RCC 7860 (cell line): ENCODE data around the gene PTPN23.
"Not testable (repeated sequence)": the region's sequence is repeated elsewhere in the genome, so short reads cannot be mapped to it uniquely, and the experiment has no call there.

Source experiments
- DNase-seq: peaks from one replicate; pipeline ENCODE4 v3.0.0-alpha.2; 2015; ENCODE audit warnings: low spot score
- FAIRE-seq: peaks from 2 replicates; lab custom pipeline; 2012; peaks lifted over from hg19 to GRCh38; lab: Jason Lieb, UNC

The PTPN23 gene, protein sequence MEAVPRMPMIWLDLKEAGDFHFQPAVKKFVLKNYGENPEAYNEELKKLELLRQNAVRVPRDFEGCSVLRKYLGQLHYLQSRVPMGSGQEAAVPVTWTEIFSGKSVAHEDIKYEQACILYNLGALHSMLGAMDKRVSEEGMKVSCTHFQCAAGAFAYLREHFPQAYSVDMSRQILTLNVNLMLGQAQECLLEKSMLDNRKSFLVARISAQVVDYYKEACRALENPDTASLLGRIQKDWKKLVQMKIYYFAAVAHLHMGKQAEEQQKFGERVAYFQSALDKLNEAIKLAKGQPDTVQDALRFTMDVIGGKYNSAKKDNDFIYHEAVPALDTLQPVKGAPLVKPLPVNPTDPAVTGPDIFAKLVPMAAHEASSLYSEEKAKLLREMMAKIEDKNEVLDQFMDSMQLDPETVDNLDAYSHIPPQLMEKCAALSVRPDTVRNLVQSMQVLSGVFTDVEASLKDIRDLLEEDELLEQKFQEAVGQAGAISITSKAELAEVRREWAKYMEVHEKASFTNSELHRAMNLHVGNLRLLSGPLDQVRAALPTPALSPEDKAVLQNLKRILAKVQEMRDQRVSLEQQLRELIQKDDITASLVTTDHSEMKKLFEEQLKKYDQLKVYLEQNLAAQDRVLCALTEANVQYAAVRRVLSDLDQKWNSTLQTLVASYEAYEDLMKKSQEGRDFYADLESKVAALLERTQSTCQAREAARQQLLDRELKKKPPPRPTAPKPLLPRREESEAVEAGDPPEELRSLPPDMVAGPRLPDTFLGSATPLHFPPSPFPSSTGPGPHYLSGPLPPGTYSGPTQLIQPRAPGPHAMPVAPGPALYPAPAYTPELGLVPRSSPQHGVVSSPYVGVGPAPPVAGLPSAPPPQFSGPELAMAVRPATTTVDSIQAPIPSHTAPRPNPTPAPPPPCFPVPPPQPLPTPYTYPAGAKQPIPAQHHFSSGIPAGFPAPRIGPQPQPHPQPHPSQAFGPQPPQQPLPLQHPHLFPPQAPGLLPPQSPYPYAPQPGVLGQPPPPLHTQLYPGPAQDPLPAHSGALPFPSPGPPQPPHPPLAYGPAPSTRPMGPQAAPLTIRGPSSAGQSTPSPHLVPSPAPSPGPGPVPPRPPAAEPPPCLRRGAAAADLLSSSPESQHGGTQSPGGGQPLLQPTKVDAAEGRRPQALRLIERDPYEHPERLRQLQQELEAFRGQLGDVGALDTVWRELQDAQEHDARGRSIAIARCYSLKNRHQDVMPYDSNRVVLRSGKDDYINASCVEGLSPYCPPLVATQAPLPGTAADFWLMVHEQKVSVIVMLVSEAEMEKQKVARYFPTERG (N-terminal part only)

DNA sequence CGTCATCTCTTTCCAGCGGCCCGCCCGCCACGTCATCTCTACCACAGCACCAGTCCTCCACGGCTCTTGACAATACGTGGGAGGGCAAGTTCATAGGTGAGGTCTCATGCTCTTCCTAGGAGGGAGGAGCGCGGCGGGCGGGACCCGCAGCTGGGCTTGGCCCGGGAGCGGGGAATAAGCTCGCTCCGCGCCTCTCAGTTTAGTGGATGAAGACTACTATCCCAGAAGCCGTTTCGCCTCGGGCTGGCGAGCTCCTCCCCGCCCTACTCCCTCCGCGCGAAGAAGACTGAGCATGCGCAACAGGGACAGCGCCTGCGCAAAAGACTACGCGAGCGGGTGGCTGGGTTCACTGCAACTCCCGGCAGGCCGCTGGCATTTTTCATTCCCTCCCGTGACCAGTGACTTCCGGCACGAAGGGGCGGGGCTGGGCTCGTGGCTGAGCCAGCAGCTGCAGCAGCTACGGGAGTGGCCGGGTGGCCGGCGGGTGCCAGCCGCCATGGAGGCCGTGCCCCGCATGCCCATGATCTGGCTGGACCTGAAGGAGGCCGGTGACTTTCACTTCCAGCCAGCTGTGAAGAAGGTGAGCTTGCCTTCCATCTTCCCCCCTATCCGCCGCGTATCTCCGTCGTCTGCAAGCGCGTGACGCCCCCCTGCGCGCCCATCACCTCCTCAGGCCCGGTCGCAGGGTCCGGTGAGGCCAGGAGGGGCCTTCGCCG is at the start of gene PTPN23:
Gene PTPN23, plus strand, starts transcription at position 421 of the 716 bp plus-strand sequence. Its CDS starts 76 bp downstream, at position 497.
- FAIRE-seq: peak; percentile 78
- peak; percentile 95 for DNase-seq

DNA sequence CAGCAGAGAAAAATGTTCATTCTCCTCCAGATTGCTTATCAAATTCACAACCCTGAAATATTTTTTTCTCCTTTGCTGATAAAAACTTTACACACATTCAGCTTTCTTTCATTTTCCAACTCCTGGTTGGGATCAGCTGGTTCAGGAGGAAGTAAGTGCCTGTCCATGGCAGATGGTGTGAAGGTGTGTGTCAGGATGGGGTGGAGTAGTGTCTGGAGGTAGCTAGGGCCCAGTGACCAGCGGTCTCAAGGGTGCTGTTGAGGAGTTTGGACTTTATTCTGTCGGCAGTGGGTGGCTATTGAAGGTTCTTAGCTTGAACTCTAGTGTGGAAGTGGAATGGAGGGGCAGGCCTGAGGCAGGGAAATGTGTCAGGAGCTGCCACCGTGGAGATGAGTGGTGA is 46.9 kb upstream of the PTPN23 start:
- FAIRE-seq: no peak
- no peak for DNase-seq

DNA sequence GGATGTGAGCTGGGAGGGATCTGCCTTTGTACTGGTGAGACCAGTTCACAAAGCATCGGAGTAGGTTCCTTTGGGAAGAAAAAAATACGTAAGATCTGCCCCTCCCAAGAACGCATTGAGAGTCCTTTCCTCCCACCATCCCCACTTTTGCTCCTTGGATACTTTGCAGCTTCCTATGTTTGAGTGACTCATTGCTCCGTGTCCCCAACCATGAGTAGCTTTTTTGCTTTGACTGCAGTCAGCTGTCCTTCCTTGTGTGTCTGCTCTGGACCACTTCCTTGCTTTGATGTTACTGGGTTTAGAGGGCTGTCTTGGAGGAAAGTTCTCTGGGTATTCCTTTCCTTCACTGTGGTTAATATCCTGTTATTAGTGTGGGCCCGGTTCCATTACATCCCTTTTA is 43.2 kb upstream of the PTPN23 start:
- DNase-seq (no peak), FAIRE-seq (no peak)

- DNase-seq: no peak
- no peak for FAIRE-seq
These were observed 40.9 kb upstream of the PTPN23 start for GRCh38 chr3:47339951-47340350.

DNA sequence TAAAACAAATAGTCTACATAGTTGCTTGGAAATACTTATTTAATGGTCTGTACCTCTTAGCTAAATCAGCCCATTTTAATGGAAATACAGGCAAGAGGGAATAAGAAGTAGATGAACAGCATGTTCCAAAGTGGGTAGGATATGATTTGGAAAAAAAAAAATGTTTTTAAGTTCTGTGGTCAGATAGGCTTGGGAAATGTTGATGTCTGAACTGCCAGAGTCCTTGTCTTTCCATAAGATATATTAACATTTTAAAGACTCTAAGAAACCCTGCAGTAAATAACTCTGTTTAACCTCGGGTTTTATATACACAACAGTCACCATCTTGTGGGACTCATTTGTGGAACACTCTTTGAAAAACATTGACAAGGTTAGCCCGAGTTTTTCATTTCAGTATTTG is 40.0 kb upstream of the PTPN23 start:
- FAIRE-seq (no peak), DNase-seq (no peak)

GRCh38 chr3:47342151-47342550 is 38.7 kb upstream of the PTPN23 start:
- FAIRE-seq (no peak), DNase-seq (no peak)

DNA sequence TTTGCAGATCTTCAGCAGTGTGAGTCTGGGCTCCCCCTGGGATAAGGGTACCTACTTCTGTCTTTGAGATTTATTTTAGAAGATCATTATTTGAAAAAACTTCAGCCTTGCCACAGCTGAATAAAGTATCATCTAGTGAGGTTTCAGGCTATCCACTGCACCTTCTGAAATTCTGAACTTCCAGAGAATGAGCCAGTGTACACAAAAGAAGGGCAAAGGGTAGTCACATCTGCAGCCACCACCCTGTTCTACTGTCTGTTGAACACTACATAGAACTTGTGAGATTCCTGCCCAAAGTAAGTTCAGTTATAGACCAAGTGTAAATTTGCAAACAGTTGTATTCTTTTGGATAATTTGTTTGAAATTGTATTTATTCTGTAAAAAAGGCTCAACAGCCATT is 38.0 kb upstream of the PTPN23 start:
- FAIRE-seq (no peak), DNase-seq (no peak)

GRCh38 chr3:47343471-47343971 is 37.3 kb upstream of the PTPN23 start:
- FAIRE-seq (no peak), DNase-seq (no peak)

- DNase-seq (no peak), FAIRE-seq (no peak)
These were observed 35.9 kb upstream of the PTPN23 start for GRCh38 chr3:47344971-47345370.

DNA sequence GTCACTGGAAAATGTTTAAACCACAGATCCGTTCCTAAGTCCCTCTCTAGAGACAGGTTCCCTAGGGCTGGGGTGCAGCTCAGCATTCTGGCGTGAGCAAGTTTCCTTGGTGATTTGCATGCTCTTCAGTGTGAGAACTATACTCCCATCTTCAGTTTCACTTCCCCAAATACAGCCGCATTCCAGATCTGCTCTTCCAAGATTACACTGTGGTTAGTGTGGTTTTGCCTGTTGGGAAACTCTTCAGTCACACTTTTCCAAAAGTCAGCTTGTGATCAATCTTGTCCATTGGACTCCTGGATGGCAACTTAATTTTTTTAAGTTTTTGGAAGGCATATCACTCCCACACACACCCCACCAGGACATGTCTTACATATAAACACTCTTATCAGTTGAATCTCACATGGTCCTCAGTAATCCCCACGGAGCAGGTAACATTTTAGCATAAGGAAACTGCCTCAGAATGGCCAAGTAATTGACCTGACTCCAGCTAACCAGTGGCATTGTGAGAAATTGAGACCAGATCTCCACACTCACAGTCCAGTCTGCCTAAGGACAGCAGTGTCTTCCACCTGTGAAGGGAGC is 33.5 kb upstream of the PTPN23 start:
- FAIRE-seq (no peak), DNase-seq (no peak)

DNA sequence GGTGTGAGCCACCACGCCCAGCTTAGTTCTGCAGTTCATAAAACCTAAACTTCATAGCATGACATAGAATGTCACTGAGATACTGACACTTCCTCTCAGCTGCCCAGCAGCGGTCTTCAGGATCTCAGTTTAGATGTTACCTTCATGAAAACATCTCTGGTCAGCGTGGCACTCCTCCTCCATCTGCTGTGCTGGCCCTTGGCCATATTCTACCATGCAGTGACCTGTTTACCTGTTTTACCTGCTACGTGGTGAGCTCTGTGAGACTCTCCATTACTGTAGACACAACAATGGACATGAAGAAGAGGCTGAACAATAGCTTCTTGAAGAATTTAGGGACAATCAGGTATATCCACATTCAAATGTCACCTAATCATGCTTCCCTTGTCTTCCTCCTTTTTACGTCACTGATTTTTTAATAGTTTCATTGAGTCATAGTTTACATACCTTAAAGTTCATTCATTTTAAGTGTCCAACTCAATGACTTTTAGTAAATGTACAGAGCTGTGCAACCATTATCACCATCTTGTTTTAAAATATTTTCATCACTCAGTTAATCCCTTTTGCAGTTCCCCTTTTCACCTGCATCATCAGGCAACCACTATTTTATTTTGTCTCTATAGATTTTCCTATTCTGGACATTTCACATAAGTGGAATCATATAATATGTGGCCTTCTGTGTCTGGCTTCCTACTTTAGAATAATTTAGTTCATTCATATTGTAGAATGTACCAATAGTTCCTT is 32.2 kb upstream of the PTPN23 start:
- FAIRE-seq (no peak), DNase-seq (no peak)

DNA sequence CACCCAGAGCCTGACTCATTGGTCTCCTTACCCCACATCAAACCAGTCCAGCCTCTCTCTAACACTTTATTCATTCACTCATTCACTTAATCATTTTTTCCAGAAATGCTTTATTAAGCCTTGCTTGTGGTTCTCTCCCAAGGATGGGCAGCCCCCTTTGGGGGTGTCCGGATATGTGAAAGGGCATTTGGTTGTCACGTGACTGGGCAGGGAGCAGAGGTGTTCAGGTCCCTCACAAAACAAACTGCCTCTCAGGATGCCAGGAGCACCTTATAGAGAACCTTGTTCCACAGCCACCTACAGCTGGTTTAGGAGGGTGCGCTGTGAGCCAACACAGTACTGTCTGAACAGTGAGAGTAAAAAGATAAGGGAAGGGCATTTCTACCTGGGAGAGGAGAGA is 25.8 kb upstream of the PTPN23 start:
- FAIRE-seq: no peak
- no peak for DNase-seq

DNA sequence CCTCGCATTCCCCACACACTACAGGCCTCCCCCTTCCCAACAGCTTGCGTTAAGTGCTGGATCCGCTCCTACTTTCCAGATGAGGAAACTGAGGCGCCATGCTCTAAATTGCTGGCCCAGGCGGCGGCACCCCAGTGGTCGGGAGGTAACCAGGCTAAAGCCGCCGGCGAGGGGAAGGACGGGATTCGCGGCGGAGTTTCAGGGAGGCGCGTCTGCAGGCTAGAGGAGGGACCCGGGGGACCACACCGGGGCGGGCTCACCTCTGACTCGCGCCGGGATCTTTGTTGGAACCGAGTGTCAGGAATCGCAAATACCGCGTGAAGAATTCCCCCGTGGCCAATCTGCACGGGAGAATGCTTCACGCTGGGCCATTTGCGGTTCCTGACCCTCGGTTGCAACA is 24.6 kb upstream of the PTPN23 start:
- FAIRE-seq (no peak), DNase-seq (no peak)

DNA sequence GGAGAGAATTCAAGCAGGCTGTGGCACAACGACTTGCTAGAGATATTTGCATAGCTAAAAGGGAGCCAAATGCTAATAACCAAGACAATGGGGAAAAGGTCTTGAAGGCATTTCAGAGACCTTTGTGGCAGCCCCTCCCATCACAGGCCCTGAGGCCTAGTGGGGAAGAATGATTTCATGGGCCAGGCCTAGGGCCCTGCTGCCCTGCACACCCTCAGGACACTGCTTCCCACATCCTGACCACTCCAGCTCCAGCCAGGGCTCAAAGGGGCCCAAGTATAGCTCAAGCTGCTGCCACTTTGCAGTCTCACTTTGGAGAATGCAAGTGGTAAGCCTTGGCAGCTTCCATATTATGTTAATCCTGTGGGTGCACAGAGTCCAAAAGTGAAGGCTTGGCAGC is 21.5 kb upstream of the PTPN23 start:
- no peak for DNase-seq
- no peak for FAIRE-seq

- DNase-seq: peak; percentile 36
- not testable (repeated sequence) for FAIRE-seq
These were observed 20.7 kb upstream of the PTPN23 start for GRCh38 chr3:47360110-47360517.

GRCh38 chr3:47362701-47363100 is 18.1 kb upstream of the PTPN23 start:
- FAIRE-seq (no peak), DNase-seq (no peak)

- DNase-seq (no peak), FAIRE-seq (no peak)
These were observed 15.3 kb upstream of the PTPN23 start for GRCh38 chr3:47365213-47366153.

GRCh38 chr3:47366833-47367232 is 14.0 kb upstream of the PTPN23 start:
- FAIRE-seq (no peak), DNase-seq (no peak)
